ENCODE data around the gene DIAPH2.
"Not testable (repeated sequence)": the region's sequence is repeated elsewhere in the genome, so short reads cannot be mapped to it uniquely, and the experiment has no call there.

DIAPH2 gene

GRCh38 chrX:97401586-97402136, 717.0 kb downstream of the DIAPH2 start:
- DNase-seq = no peak

- no peak for DNase-seq
Measured at GRCh38 chrX:97402333-97402732, 717.7 kb downstream of the DIAPH2 start.

GRCh38 chrX:97402903-97403302, 718.3 kb downstream of the DIAPH2 start:
- no peak for DNase-seq

GRCh38 chrX:97405031-97405660, 720.5 kb downstream of the DIAPH2 start:
- DNase-seq = no peak

- DNase-seq = not testable (repeated sequence)
Measured at GRCh38 chrX:97409632-97410415, 725.2 kb downstream of the DIAPH2 start.

- no peak for DNase-seq
Measured at GRCh38 chrX:97416461-97416860, 731.8 kb downstream of the DIAPH2 start.

GRCh38 chrX:97429101-97429500, 744.5 kb downstream of the DIAPH2 start:
- no peak for DNase-seq

- no peak for DNase-seq
Measured at GRCh38 chrX:97431281-97431680, 746.6 kb downstream of the DIAPH2 start.

GRCh38 chrX:97446298-97446882, 761.7 kb downstream of the DIAPH2 start:
- DNase-seq = no peak

- no peak for DNase-seq
Measured at GRCh38 chrX:97447306-97447705, 762.7 kb downstream of the DIAPH2 start.

GRCh38 chrX:97452283-97452682, 767.6 kb downstream of the DIAPH2 start:
- DNase-seq = no peak

GRCh38 chrX:97461763-97462162, 777.1 kb downstream of the DIAPH2 start:
- no peak for DNase-seq

- no peak for DNase-seq
Measured at GRCh38 chrX:97471071-97471470, 786.4 kb downstream of the DIAPH2 start.

GRCh38 chrX:97474933-97475332, 790.3 kb downstream of the DIAPH2 start:
- DNase-seq = no peak

- no peak for DNase-seq
Measured at GRCh38 chrX:97479106-97479890, 794.7 kb downstream of the DIAPH2 start.

- no peak for DNase-seq
Measured at GRCh38 chrX:97481228-97481627, 796.6 kb downstream of the DIAPH2 start.

GRCh38 chrX:97482666-97483300, 798.1 kb downstream of the DIAPH2 start:
- DNase-seq = no peak

GRCh38 chrX:97490656-97491055, 806.0 kb downstream of the DIAPH2 start:
- no peak for DNase-seq

GRCh38 chrX:97494756-97495372, 810.2 kb downstream of the DIAPH2 start:
- DNase-seq = no peak

GRCh38 chrX:97498093-97498492, 813.5 kb downstream of the DIAPH2 start:
- no peak for DNase-seq

- no peak for DNase-seq
Measured at GRCh38 chrX:97504431-97504830, 819.8 kb downstream of the DIAPH2 start.

GRCh38 chrX:97517763-97518162, 833.1 kb downstream of the DIAPH2 start:
- DNase-seq = no peak
